ENCODE data around the gene TANC1.

GRCh38 chr2:159133797-159134196, 165.4 kb downstream of the TANC1 start:
- TF ChIP-seq POLR2AphosphoS5 (IDR thresholded peaks at IDR 0.05) (no peak), CTCF (IDR thresholded peaks at IDR 0.05) (peak in 1 of 5 experiments; percentile 7)

All from transverse colon (tissue), 4 donors.